ENCODE measurements around the gene LYRM1. TPM values are rescaled to one million over a fixed set of nuclear protein-coding genes. Genes with fewer than 3 reads are reported as not detected.

Gene LYRM1
- total RNA-seq, 3 donors from 2014 or later = 42.6 to 54.6 (median 50.9) TPM

- intact Hi-C loops (cut with DNase I; ENCODE audit: low total_unique reads) = no loop called here
- Histone ChIP-seq H3K9me3 (no peaks in the 10 kb centered on the region), H3K4me3 (no peak overlapping the region), H3K27me3 (no peaks in the 10 kb centered on the region), H3K36me3 (no peaks in the 10 kb centered on the region), H3K4me1 (peaks cover 10 to 21% of the 10 kb centered on the region in 2 donors), H3K27ac (peak overlapping the region; percentile 1 to 68)
- no peak for TF ChIP-seq POLR2AphosphoS5 (IDR thresholded peaks at IDR 0.05)
- TF ChIP-seq CTCF (IDR thresholded peaks at IDR 0.05) = no peak
- TF ChIP-seq POLR2A (IDR thresholded peaks at IDR 0.05) = no peak
- DNase-seq (ENCODE audit: low spot score in 2 of 2) = no peak
These were observed 28.4 kb upstream of the LYRM1 start for GRCh38 chr16:20871941-20872815.

GRCh38 chr16:20873331-20873730 lies 27.2 kb upstream of the LYRM1 start:
- TF ChIP-seq POLR2A (IDR thresholded peaks at IDR 0.05) (no peak), POLR2AphosphoS5 (IDR thresholded peaks at IDR 0.05) (no peak), CTCF (IDR thresholded peaks at IDR 0.05) (no peak)
- Histone ChIP-seq H3K27ac (no peak overlapping the region), H3K4me1 (peaks cover 10 to 21% of the 10 kb centered on the region in 2 donors)

GRCh38 chr16:20874088-20874581 lies 26.4 kb upstream of the LYRM1 start:
- Histone ChIP-seq H3K27ac (no peak overlapping the region), H3K4me1 (peaks cover 5 to 22% of the 10 kb centered on the region in 2 donors), H3K4me3 (no peak overlapping the region), H3K27me3 (no peaks in the 10 kb centered on the region), H3K9me3 (no peaks in the 10 kb centered on the region), H3K36me3 (no peaks in the 10 kb centered on the region)
- intact Hi-C loops (cut with DNase I; ENCODE audit: low total_unique reads) = no loop called here
- TF ChIP-seq POLR2A (IDR thresholded peaks at IDR 0.05) = no peak
- no peak for DNase-seq (ENCODE audit: low spot score in 2 of 2)

More at GRCh38 chr16:20873331-20873730, 27.2 kb upstream of the LYRM1 start:
- no peak for DNase-seq (ENCODE audit: low spot score in 2 of 2)
- intact Hi-C loops (cut with DNase I; ENCODE audit: low total_unique reads) = no loop called here
- Histone ChIP-seq H3K9me3 (no peaks in the 10 kb centered on the region), H3K27me3 (no peaks in the 10 kb centered on the region), H3K36me3 (no peaks in the 10 kb centered on the region), H3K4me3 (no peak overlapping the region)

GRCh38 chr16:20875355-20875650 lies 25.3 kb upstream of the LYRM1 start:
- TF ChIP-seq CTCF (IDR thresholded peaks at IDR 0.05) (no peak), POLR2A (IDR thresholded peaks at IDR 0.05) (no peak), POLR2AphosphoS5 (IDR thresholded peaks at IDR 0.05) (no peak)
- Histone ChIP-seq H3K9me3 (no peaks in the 10 kb centered on the region), H3K4me1 (peaks cover 5 to 31% of the 10 kb centered on the region in 2 donors), H3K36me3 (no peaks in the 10 kb centered on the region), H3K27ac (no peak overlapping the region), H3K4me3 (no peak overlapping the region), H3K27me3 (no peaks in the 10 kb centered on the region)
- no peak for DNase-seq (ENCODE audit: low spot score in 2 of 2)
- intact Hi-C loops (cut with DNase I; ENCODE audit: low total_unique reads) = no loop called here

- no peak overlapping the region for H3K4me3 ChIP-seq
- H3K36me3 ChIP-seq = no peaks in the 10 kb centered on the region
- H3K27ac ChIP-seq = peak overlapping the region; percentile 41 to 54
- TF ChIP-seq POLR2A (IDR thresholded peaks at IDR 0.05) = no peak
- no peak for TF ChIP-seq POLR2AphosphoS5 (IDR thresholded peaks at IDR 0.05)
- TF ChIP-seq CTCF (IDR thresholded peaks at IDR 0.05) = no peak
- no peaks in the 10 kb centered on the region for H3K27me3 ChIP-seq
- peaks cover 0 to 22% of the 10 kb centered on the region in 2 donors for H3K4me1 ChIP-seq
- intact Hi-C loops (cut with DNase I; ENCODE audit: low total_unique reads) = no loop called here
- DNase-seq (ENCODE audit: low spot score in 2 of 2) = no peak
- H3K9me3 ChIP-seq = no peaks in the 10 kb centered on the region
These were observed 21.9 kb upstream of the LYRM1 start for GRCh38 chr16:20878682-20879147.

Measured in breast epithelium (tissue), 4 donors.